Measurements from ENCODE around the gene PAF1.

- TF ChIP-seq CTCF (optimal IDR thresholded peaks at IDR 0.05 in 1 of 3, IDR thresholded peaks at IDR 0.05 in 1 of 3, conservative IDR thresholded peaks at IDR 0.05 in 1 of 3; ENCODE audit: extremely low read depth in 1 of 3, insufficient read depth in 2 of 3, low read length in 3 of 3), result no peak
- no peak for TF ChIP-seq EZH2 (IDR thresholded peaks at IDR 0.05; ENCODE audit: low read length)
These were observed 26.9 kb downstream of the PAF1 start for GRCh38 chr19:39363901-39364457.

Measured in keratinocyte (primary cell).